SK-N-SH treated with all-trans-retinoic acid at 6 μM for 48 hours (cell line): ENCODE measurements around the gene SLC7A6OS.

Experiments
- ATAC-seq: fragments of 200-7000 bp; cut with Tn5 transposase; 3 replicates; pipeline ENCODE4 v1.9.1; 2020; ENCODE audit warnings: mild to moderate bottlenecking, moderate library complexity
- ARNTL ChIP-seq: fragments of 450-650 bp; formaldehyde crosslinking; IDR thresholded peaks from 2 replicates; pipeline ENCODE4 v1.5.0; 2020; ENCODE audit warnings: low read depth, mild to moderate bottlenecking, moderate library complexity, borderline replicate concordance
- BACH2 ChIP-seq: fragments of 250-450 bp; sonication (Bioruptor Pico); IDR thresholded peaks from 2 replicates; pipeline ENCODE4 v1.9.0; 2021; ENCODE audit warnings: mild to moderate bottlenecking, borderline replicate concordance
- CREB5 ChIP-seq: fragments of 250-450 bp; sonication (Bioruptor Pico); IDR thresholded peaks from 2 replicates; pipeline ENCODE4 v1.5.1; 2020; ENCODE audit warnings: low read depth, mild to moderate bottlenecking, moderate library complexity
- CSDC2 ChIP-seq: fragments of 250-450 bp; sonication (Bioruptor Pico); IDR thresholded peaks from 2 replicates; pipeline ENCODE4 v1.5.0; 2020; ENCODE audit warnings: mild to moderate bottlenecking, moderate library complexity
- GLIS3 ChIP-seq: fragments of 250-450 bp; sonication (Bioruptor Pico); IDR thresholded peaks from 2 replicates; pipeline ENCODE4 v1.5.0; 2020; ENCODE audit warnings: mild to moderate bottlenecking, moderate library complexity
- ISL1 ChIP-seq: fragments of 250-450 bp; sonication (Bioruptor Pico); IDR thresholded peaks from 2 replicates; pipeline ENCODE4 v2.1.2; 2022; ENCODE audit warnings: mild to moderate bottlenecking, moderate library complexity
- OSR1 ChIP-seq: fragments of 250-450 bp; sonication (Bioruptor Pico); IDR thresholded peaks from 2 replicates; pipeline ENCODE4 v1.8.0; 2022; ENCODE audit warnings: moderate library complexity, mild to moderate bottlenecking, inconsistent platforms
- PATZ1 ChIP-seq: fragments of 250-450 bp; sonication (Bioruptor Pico); IDR thresholded peaks from 2 replicates; pipeline ENCODE4 v1.8.0; 2020; ENCODE audit warnings: mild to moderate bottlenecking, moderate library complexity, borderline replicate concordance
- PPARA ChIP-seq: fragments of 250-450 bp; sonication (Bioruptor Pico); IDR thresholded peaks from 2 replicates; pipeline ENCODE4 v1.5.0; 2020; ENCODE audit warnings: mild to moderate bottlenecking, borderline replicate concordance
- TCF4 ChIP-seq: fragments of 250-450 bp; sonication (Bioruptor Pico); IDR thresholded peaks from 2 replicates; pipeline ENCODE4 v1.8.0; 2021; ENCODE audit warnings: mild to moderate bottlenecking, moderate library complexity, borderline replicate concordance
- TOX ChIP-seq: fragments of 250-450 bp; sonication (Bioruptor Pico); IDR thresholded peaks from 2 replicates; pipeline ENCODE4 v1.8.0; 2021; ENCODE audit warnings: mild to moderate bottlenecking, moderate library complexity, borderline replicate concordance
- TSHZ2 ChIP-seq: fragments of 250-450 bp; sonication (Bioruptor Pico); IDR thresholded peaks from 2 replicates; pipeline ENCODE4 v1.5.0; 2020; ENCODE audit warnings: mild to moderate bottlenecking, moderate library complexity
- ZC3H10 ChIP-seq: fragments of 250-450 bp; sonication (Bioruptor Pico); IDR thresholded peaks from 2 replicates; pipeline ENCODE4 v1.5.1; 2021; ENCODE audit warnings: mild to moderate bottlenecking, moderate library complexity
- ZFP3 ChIP-seq: fragments of 250-450 bp; sonication (Bioruptor Pico); IDR thresholded peaks from 2 replicates; pipeline ENCODE4 v1.5.0; 2020; ENCODE audit warnings: mild to moderate bottlenecking, moderate library complexity
- ZFP30 ChIP-seq: fragments of 450-650 bp; formaldehyde crosslinking; IDR thresholded peaks from 2 replicates; pipeline ENCODE4 v1.5.0; 2022; ENCODE audit warnings: mild to moderate bottlenecking, moderate library complexity
- ZNF70 ChIP-seq: fragments of 450-650 bp; formaldehyde crosslinking; IDR thresholded peaks from 2 replicates; pipeline ENCODE4 v1.5.0; 2020; ENCODE audit warnings: mild to moderate bottlenecking, moderate library complexity
- ZNF8 ChIP-seq: fragments of 450-650 bp; formaldehyde crosslinking; IDR thresholded peaks from 2 replicates; pipeline ENCODE4 v1.5.0; 2020; ENCODE audit warnings: mild to moderate bottlenecking, moderate library complexity
- TF ChIP-seq, protein P1 (sequence below): fragments of 250-450 bp; sonication (Bioruptor Pico); IDR thresholded peaks from 2 replicates; pipeline ENCODE4 v1.5.1; 2021; ENCODE audit warnings: mild to moderate bottlenecking, moderate library complexity
- TF ChIP-seq, protein P2 (sequence below): fragments of 250-450 bp; sonication (Bioruptor Pico); IDR thresholded peaks from 2 replicates; pipeline ENCODE4 v1.8.0; 2021; ENCODE audit warnings: low read depth, mild to moderate bottlenecking, moderate library complexity, borderline replicate concordance

SLC7A6OS gene

GRCh38 chr16:68269793-68270192 lies 41.0 kb downstream of the SLC7A6OS start:
- ATAC-seq = no peak

GRCh38 chr16:68267612-68268405 lies 42.9 kb downstream of the SLC7A6OS start:
- no peak for ATAC-seq
- TF ChIP-seq TOX (CRISPR knock-in tag) (no peak), CREB5 (CRISPR knock-in tag) (no peak), BACH2 (no peak), TCF4 (CRISPR knock-in tag) (no peak), ZNF8 (CRISPR knock-in tag) (no peak), ARNTL (CRISPR knock-in tag) (no peak), ZC3H10 (no peak), TSHZ2 (CRISPR knock-in tag) (no peak), OSR1 (CRISPR knock-in tag) (no peak), ISL1 (no peak), PPARA (CRISPR knock-in tag) (no peak), CSDC2 (CRISPR knock-in tag) (no peak), ZFP3 (CRISPR knock-in tag) (no peak), PATZ1 (CRISPR knock-in tag) (no peak), ZFP30 (no peak), ZNF70 (no peak)
- TF ChIP-seq, protein P1, sequence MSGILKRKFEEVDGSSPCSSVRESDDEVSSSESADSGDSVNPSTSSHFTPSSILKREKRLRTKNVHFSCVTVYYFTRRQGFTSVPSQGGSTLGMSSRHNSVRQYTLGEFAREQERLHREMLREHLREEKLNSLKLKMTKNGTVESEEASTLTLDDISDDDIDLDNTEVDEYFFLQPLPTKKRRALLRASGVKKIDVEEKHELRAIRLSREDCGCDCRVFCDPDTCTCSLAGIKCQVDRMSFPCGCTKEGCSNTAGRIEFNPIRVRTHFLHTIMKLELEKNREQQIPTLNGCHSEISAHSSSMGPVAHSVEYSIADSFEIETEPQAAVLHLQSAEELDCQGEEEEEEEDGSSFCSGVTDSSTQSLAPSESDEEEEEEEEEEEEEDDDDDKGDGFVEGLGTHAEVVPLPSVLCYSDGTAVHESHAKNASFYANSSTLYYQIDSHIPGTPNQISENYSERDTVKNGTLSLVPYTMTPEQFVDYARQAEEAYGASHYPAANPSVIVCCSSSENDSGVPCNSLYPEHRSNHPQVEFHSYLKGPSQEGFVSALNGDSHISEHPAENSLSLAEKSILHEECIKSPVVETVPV (CRISPR knock-in tag) = no peak
- TF ChIP-seq, protein P2, sequence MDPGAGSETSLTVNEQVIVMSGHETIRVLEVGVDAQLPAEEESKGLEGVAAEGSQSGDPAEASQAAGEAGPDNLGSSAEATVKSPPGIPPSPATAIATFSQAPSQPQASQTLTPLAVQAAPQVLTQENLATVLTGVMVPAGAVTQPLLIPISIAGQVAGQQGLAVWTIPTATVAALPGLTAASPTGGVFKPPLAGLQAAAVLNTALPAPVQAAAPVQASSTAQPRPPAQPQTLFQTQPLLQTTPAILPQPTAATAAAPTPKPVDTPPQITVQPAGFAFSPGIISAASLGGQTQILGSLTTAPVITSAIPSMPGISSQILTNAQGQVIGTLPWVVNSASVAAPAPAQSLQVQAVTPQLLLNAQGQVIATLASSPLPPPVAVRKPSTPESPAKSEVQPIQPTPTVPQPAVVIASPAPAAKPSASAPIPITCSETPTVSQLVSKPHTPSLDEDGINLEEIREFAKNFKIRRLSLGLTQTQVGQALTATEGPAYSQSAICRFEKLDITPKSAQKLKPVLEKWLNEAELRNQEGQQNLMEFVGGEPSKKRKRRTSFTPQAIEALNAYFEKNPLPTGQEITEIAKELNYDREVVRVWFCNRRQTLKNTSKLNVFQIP = no peak

More at GRCh38 chr16:68269793-68270192, 41.0 kb downstream of the SLC7A6OS start:
- no peak for TF ChIP-seq CSDC2 (CRISPR knock-in tag)
- TF ChIP-seq, all 23 proteins: peak for 0

- TF ChIP-seq CSDC2 (CRISPR knock-in tag) (no peak), GLIS3 (no peak), ZFP30 (no peak), ARNTL (CRISPR knock-in tag) (no peak)
- TF ChIP-seq, all 23 proteins: peak for 0
- ATAC-seq = peak; percentile 77
These were observed 45.4 kb downstream of the SLC7A6OS start for GRCh38 chr16:68265078-68265920.
